Cardiac fibroblast (primary cell): ENCODE data around the gene PLEKHG4B.

Experiments
- DNase-seq, 2 donors: peaks; one replicate each; pipeline versions ENCODE4 v3.0.0 to v3.0.0-alpha.2; 2010; ENCODE audit warnings: low read depth in 2 of 2
- H3K4me3 ChIP-seq, 2 donors: replicated peaks in 1 of 2; 1 replicate in 1 of 2; 2 replicates in 1 of 2; pipeline ENCODE4 v1.5.1; 2011; ENCODE audit warnings: low read depth in 2 of 2, low read length in 2 of 2, mild to moderate bottlenecking in 2 of 2, moderate library complexity in 1 of 2
- CTCF ChIP-seq: IDR thresholded peaks from one replicate; pipeline ENCODE4 v1.5.1; 2011; ENCODE audit warnings: low read depth, mild to moderate bottlenecking, low read length, inconsistent platforms

Gene PLEKHG4B

DNA sequence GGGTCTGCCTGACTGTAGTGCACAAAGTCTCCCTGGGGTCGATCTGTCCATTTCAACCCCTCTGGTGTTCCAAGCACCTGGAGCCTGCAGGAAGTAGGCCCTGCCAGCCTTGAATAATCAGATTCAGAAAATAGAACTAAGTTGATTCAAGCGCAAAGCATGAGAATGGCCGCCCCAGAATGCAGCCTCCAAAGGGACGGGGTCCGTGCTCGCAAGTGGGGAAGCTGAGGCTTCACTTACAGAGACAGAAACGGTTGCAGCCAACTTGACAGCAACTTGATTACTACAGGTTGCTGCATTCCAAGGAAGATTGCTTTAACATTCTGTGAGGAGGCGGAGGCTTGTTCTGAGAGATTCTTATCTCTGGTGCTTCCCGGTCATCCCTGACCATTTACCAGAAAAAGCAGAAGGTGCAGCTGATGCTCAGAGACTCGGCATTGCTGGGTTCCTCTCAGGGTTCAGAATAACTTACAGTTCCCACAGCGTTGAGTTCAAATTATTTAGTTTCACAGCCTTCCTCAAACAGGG, 84.4 kb downstream of the PLEKHG4B start:
- H3K4me3 ChIP-seq, result no peak overlapping the region
- no peak for DNase-seq
- TF ChIP-seq CTCF, result no peak

DNA sequence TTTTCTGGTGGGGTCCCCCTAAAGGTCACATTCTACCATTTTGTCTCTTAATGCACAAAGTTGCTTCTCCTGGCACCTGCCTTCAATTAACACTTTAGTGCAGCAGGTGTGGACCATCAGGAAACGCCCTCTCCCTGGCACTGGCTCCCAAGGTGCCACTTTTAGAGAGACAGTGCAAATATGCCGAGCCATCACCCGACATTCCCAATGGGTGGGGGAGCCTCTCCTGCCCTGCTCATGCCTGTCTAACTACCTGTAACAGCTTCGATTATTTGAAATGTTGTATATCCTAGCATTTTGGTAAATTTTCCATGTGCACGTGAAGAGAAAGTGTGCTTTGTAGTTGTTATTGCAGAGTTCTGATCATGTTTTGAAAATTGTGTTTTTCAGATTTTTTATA, 86.1 kb downstream of the PLEKHG4B start:
- TF ChIP-seq CTCF, result no peak
- no peak for DNase-seq
- H3K4me3 ChIP-seq, result no peak overlapping the region

DNA sequence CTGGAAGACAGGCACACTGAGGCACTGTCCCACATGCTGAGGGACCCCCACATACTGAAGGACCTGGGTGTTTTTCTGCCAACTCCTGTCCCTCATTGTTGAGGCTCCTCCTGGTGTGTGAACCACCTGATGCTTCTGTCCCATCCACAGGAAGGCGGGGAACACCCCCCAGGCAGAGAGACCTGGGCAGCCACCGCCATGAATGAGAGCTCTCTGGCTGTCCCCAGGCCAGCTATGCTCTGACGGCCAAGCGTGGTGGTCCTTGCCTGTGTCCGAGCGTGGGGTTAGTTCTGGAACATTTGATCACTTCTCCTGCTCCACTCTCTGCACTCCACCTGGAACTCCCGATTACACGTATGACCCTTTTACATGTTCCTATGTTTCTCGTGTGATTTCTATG, 87.4 kb downstream of the PLEKHG4B start:
- no peak for TF ChIP-seq CTCF
- DNase-seq, result no peak
- no peak overlapping the region for H3K4me3 ChIP-seq

- no peak for DNase-seq
- TF ChIP-seq CTCF, result no peak
- no peak overlapping the region for H3K4me3 ChIP-seq
Measured at GRCh38 chr5:180286-180918, 88.4 kb downstream of the PLEKHG4B start.

DNA sequence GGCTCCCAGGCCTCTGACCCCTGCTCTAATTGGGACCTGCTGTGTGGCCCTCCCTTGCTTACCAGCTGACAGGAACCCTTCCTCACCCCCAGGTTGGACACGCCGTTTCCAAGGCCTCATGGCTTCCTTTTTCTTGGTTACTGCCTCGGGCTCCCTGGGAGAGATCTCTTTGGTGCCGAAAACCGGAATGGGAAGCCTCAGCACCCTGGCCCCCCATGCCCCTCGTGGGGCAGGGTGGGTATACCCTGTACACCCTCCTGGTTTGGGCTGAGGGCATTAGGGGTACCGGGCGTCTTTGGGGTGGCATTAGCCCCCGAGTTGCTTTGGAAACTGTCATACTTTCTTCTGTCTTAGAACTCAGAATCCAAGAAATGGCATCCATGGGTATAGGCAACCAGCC, 89.2 kb downstream of the PLEKHG4B start:
- no peak overlapping the region for H3K4me3 ChIP-seq
- no peak for TF ChIP-seq CTCF
- no peak for DNase-seq

DNA sequence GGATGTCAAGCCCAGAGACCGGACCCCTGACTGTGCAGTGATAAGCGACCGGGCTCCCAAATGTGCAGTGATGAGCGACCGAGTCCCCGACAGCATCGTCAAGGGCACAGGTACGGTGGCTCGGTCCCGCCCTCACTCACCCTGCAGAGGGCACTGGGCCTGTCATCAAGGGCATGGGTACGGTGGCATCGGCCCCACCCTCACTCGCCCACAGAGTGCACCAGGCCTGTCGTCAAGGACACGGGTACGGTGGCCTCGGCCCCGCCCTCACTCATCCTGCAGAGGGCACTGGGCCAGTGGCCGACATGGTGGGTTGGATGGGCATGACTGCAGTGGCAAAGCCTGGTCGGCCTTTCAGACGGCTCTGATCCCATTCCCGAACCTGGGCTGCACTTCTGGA, 89.6 kb downstream of the PLEKHG4B start:
- H3K4me3 ChIP-seq, result no peak overlapping the region
- no peak for DNase-seq
- TF ChIP-seq CTCF, result no peak

GRCh38 chr5:182126-182525, 90.2 kb downstream of the PLEKHG4B start:
- TF ChIP-seq CTCF, result no peak
- DNase-seq, result no peak

More at GRCh38 chr5:182126-182525, 90.2 kb downstream of the PLEKHG4B start:
- no peak overlapping the region for H3K4me3 ChIP-seq
